A549 (cell line): ENCODE data around the gene PDS5A.

Experiments
- BCL3 ChIP-seq: fragments of >200 bp; sonication (Bioruptor Twin); formaldehyde crosslinking; IDR thresholded peaks from 3 replicates; pipeline ENCODE4 v1.6.1; 2016
- BHLHE40 ChIP-seq: IDR thresholded peaks from 2 replicates; pipeline ENCODE4 v1.6.1; 2012; ENCODE audit warnings: low read depth, low read length, inconsistent platforms
- CBX8 ChIP-seq: fragments of 200-600 bp; sonication (generic); IDR thresholded peaks from 2 replicates; pipeline ENCODE4 v1.6.1; 2016
- CTCF ChIP-seq: fragments of >200 bp; sonication (Bioruptor Twin); formaldehyde crosslinking; IDR thresholded peaks from 3 replicates; pipeline ENCODE4 v1.5.1; 2016
- ESRRA ChIP-seq: fragments of 150-350 bp; IDR thresholded peaks from 2 replicates; pipeline ENCODE4 v1.6.1; 2014; ENCODE audit warnings: mild to moderate bottlenecking, low read length, borderline replicate concordance
- GATA3 ChIP-seq: IDR thresholded peaks from 2 replicates; pipeline ENCODE4 v1.6.1; 2012; ENCODE audit warnings: borderline replicate concordance
- JUNB ChIP-seq: fragments of >200 bp; sonication (Bioruptor Twin); formaldehyde crosslinking; IDR thresholded peaks from 2 replicates; pipeline ENCODE4 v1.6.1; 2016
- MAFK ChIP-seq: fragments of 450-650 bp; IDR thresholded peaks from 2 replicates; pipeline ENCODE4 v1.6.1; 2014; ENCODE audit not compliant: partially characterized antibody
- NPAS2 ChIP-seq: fragments of 250-450 bp; sonication (Bioruptor Pico); IDR thresholded peaks from 2 replicates; pipeline ENCODE4 v1.8.0; 2022; ENCODE audit warnings: mild to moderate bottlenecking, moderate library complexity, borderline replicate concordance
- POLR2A ChIP-seq: IDR thresholded peaks from 2 replicates; pipeline ENCODE4 v1.6.1; 2012; ENCODE audit warnings: mild to moderate bottlenecking, low read length
- POLR2AphosphoS2 ChIP-seq: conservative IDR thresholded peaks from 2 replicates; pipeline ENCODE4 v1.6.1; 2012; ENCODE audit warnings: low read length, improper control_type of control experiment, inconsistent platforms
- RCOR1 ChIP-seq: fragments of 150-350 bp; IDR thresholded peaks from 2 replicates; pipeline ENCODE4 v1.6.1; 2014; ENCODE audit warnings: antibody characterized with exemption, low read length, low read depth
- RFX5 ChIP-seq: fragments of 450-650 bp; IDR thresholded peaks from 2 replicates; pipeline ENCODE4 v1.7.1; 2014; ENCODE audit warnings: antibody characterized with exemption, mild to moderate bottlenecking, moderate library complexity

- TF ChIP-seq GATA3: no peak
- TF ChIP-seq BHLHE40: no peak
- no peak for TF ChIP-seq POLR2A
- no peak for TF ChIP-seq ESRRA
- TF ChIP-seq CBX8: no peak
- no peak for TF ChIP-seq CTCF
- TF ChIP-seq BCL3: no peak
- no peak for TF ChIP-seq RFX5
- no peak for TF ChIP-seq POLR2AphosphoS2
- no peak for TF ChIP-seq RCOR1
- no peak for TF ChIP-seq NPAS2 (CRISPR knock-in tag)
- TF ChIP-seq MAFK: no peak
- TF ChIP-seq JUNB: no peak
These were observed 39.9 kb downstream of the PDS5A start for GRCh38 chr4:39937683-39938268.
